Measurements from ENCODE around the gene AZU1.
"Not testable (repeated sequence)": the region's sequence is repeated elsewhere in the genome, so short reads cannot be mapped to it uniquely, and the experiment has no call there.

Gene AZU1

GRCh38 chr19:871446-872265, 44.0 kb downstream of the AZU1 start:
- no peak for FAIRE-seq
- DNase-seq (ENCODE audit: low spot score) = no peak

DNA sequence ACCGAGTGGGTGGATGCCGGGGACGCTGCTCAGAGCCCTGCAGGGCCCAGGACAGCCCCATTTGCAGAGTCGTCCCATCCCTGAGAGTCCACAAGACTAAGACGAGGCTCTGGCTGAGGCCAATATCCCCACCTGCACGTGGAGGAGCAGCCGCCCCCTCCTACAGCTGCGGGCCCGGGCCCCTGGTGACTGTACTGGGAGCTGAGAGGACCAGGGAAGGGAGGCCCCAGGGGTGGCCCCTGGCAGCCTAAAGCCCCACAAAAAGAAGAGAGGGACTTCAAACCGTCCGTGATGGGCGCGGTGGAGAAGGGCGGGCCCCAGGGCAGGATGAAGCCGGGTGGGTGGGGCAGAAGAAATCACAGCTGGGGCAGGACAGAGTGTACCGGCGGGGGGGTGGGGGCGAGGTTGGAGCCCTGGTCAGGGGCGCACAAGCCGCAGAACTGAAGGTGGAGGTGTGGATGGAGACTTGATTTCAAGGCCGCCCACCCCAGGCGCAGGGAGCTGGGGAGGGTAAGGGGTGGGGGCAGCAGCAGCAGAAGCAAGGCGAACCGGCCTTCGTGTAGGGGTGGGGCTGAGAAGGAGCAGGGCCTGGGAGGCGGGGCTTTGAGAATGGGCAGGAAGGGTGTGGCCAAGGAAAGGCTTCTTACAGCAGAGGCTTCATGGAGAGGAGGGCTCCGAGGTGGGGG, 44.8 kb downstream of the AZU1 start:
- no peak for DNase-seq (ENCODE audit: low spot score)
- no peak for FAIRE-seq

DNA sequence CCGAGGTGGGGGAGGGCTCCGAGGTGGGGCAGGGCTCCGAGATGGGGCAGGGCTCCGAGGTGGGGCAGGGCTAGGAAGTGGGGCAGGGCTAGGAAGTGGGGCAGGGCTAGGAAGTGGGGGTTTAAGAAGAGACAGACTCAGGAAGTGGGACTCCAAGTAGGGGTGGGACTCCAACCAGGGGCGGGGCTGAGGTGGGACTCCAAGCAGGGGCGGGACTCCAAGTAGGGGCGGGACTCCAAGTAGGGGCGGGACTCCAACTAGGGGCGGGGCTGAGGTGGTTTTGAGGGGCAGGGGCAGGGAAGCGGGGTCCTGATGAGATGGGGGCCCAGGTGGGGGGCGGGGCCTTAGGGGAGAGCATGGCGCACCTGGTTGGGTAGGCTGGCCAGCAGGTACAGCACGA, 45.4 kb downstream of the AZU1 start:
- DNase-seq (ENCODE audit: low spot score) = peak; percentile 24

GRCh38 chr19:873561-874041, 46.0 kb downstream of the AZU1 start:
- DNase-seq (ENCODE audit: low spot score) = no peak
- no peak for FAIRE-seq

More for the DNA sequence above, 45.4 kb downstream of the AZU1 start:
- no peak for FAIRE-seq

DNA sequence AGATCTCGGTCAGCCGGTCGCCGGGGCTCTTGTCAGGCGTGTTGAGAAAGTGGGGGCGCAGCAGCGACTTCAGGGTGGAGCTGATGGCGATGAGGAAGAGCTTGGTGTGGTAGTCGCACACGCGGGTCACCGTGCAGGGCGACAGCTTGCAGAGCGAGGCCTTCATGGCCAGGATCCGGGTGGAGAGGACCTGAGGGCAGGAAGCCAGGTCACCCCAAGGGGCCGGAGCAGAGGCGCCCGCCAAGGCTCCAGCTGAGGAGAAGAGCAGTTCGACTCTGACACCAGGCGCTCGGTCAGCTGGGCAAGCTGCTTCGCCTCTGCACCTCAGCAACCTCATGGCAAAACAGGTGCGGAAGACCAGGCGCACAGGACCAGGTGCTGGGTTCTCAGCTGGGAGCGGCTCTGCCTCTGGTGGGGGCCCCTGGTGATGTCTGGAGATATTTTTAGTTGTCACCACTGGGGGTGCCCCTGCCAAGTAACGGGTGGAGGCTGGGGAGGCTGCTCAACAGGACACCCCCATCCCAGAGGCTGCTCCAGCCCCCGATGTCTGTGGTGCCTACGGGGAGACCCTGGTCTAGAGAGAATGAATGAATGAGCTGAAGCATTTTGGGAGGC, 47.7 kb downstream of the AZU1 start:
- FAIRE-seq (no peak), DNase-seq (ENCODE audit: low spot score) (no peak)

DNA sequence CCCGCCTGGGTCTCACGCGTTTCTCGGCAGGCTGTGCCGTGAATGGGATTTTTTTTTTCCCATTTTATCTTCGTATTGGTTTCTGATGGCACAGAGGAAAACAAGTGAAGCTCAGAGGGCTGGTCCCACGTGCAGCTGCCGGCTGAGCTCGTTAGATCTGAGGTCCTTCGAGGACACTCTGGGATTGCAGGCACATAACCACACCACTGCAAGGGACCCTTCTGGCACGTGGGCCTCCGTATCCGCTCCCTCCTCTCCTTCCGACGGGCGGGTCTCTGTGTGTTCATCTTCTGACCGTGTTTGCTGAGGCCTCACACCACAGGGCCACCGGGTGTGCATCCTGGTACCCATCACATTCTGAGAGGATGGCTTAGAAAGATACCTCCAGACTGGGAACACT, 48.5 kb downstream of the AZU1 start:
- DNase-seq (ENCODE audit: low spot score) (no peak), FAIRE-seq (no peak)

DNA sequence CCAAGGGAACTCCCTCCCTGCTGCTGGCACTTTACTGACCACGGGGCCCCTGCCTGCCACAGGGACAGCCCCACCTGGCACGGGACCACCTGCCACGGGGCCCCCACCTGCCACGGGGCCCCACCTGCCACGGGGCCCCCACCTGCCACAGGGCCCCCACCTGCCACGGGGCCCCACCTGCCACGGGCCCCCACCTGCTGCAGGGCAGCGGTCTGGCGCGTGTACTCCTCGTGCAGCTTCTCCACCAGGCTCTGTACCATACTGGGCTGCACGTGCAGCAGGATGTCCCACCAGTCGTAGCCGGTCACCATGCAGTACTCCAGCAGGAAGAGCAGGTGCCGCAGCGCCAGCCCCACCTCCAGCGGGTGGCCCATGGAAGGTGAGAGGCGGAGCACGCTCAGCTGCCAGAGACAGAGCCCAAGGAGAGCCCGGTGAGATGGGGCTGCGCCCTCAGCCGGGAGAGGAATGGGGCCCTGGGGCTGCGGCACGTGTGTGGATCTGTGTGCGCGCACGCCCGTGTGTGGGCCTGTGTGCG, 49.2 kb downstream of the AZU1 start:
- FAIRE-seq (no peak), DNase-seq (ENCODE audit: low spot score) (no peak)

DNA sequence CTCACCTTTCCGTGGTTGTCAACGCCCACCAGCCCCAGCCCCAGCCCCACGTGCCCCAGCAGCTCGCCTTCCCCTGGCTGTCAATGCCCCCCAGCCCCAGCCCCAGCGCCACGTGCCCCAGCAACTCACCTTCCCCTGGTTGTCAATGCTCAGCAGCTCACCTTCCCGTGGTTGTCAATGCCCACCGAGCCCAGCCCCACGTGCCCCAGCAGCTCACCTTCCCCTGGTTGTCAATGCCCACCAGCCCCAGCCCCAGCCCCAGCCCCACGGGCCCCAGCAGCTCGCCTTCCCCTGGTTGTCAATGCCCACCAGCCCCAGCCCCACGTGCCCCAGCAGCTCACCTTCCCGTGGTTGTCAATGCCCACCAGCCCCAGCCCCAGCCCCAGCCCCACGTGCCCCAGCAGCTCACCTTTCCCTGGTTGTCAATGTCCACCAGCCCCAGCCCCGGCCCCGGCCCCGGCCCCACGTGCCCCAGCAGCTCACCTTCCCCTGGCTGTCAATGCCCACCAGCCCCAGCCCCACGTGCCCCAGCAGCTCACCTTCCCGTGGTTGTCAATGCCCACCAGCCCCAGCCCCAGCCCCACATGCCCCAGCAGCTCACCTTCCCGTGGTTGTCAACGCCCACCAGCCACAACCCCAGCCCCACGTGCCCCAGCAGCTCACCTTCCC, 50.5 kb downstream of the AZU1 start:
- not testable (repeated sequence) for FAIRE-seq; DNase-seq (ENCODE audit: low spot score)

DNA sequence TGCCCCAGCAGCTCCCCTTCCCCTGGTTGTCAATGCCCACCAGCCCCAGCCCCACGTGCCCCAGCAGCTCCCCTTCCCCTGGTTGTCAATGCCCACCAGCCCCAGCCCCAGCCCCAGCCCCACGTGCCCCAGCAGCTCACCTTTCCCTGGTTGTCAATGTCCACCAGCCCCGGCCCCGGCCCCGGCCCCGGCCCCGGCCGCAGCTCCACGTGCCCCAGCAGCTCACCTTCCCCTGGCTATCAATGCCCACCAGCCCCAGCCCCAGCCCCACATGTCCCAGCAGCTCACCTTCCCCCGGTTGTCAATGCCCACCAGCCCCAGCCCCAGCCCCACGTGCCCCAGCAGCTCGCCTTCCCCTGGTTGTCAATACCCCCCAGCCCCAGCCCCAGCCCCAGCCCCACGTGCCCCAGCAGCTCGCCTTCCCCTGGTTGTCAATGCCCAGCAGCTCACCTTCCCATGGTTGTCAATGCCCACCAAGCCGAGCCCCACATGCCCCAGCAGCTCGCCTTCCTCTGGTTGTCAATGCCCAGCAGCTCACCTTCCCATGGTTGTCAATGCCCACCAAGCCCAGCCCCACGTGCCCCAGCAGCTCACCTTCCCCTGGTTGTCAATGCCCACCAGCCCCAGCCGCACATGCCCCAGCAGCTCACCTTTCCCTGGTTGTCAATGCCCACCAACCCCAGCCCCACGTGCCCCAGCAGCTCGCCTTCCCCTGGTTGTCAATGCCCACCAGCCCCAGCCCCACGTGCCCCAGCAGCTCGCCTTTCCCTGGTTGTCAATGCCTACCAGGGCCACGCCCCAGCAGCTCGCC, 51.3 kb downstream of the AZU1 start:
- DNase-seq (ENCODE audit: low spot score) = not testable (repeated sequence)

GRCh38 chr19:879711-880438, 52.2 kb downstream of the AZU1 start:
- DNase-seq (ENCODE audit: low spot score) = no peak
- FAIRE-seq = no peak

More for the DNA sequence above, 51.3 kb downstream of the AZU1 start:
- not testable (repeated sequence) for FAIRE-seq

Measured in RCC 7860 (cell line).